Activated T-helper 2 cell treated with anti-CD3 and anti-CD28 coated beads, Interferon-gamma antibody, Interleukin-2, Interleukin-4, amounts not matched to agents 10 μg/mL and 5 μg/mL and 100 μg/mL, durations not matched to agents 14 hours and 24 hours and 36 hours (primary cell): ENCODE measurements around the gene XYLT1. TPM values are rescaled to one million over a fixed set of nuclear protein-coding genes. Genes with fewer than 3 reads are reported as not detected.

ENCODE experiments used
- DNase-seq: peaks from one replicate; pipeline ENCODE4 v3.0.0; 2021; ENCODE audit warnings: low spot score
- H3K27ac Mint-ChIP-seq: one replicate; pipeline ENCODE4 v1.8.0; 2021; ENCODE audit warnings: mixed read lengths
- H3K27me3 Mint-ChIP-seq: one replicate; pipeline ENCODE4 v1.8.0; 2021; ENCODE audit warnings: low read depth, mixed read lengths
- H3K36me3 Mint-ChIP-seq: one replicate; pipeline ENCODE4 v1.8.0; 2021; ENCODE audit warnings: low read depth, mixed read lengths
- H3K4me1 Mint-ChIP-seq: one replicate; pipeline ENCODE4 v1.8.0; 2021; ENCODE audit warnings: low read depth, mixed read lengths
- H3K4me3 Mint-ChIP-seq: one replicate; pipeline ENCODE4 v1.8.0; 2021; ENCODE audit warnings: low read depth, mild to moderate bottlenecking, moderate library complexity, mixed read lengths
- H3K9me3 Mint-ChIP-seq: one replicate; pipeline ENCODE4 v1.8.0; 2021; ENCODE audit warnings: mixed read lengths
- intact Hi-C: fragments of 100-400 bp; cut with micrococcal nuclease; formaldehyde crosslinking; loops from one replicate; pipeline ENCODE4 v1.15.1; 2023
- total RNA-seq: library from RNA; stranded (reverse); gene quantifications from 2 replicates; pipeline ENCODE4 v1.2.3, GENCODE V29; 2022

XYLT1 gene
- total RNA-seq, 1 donor from 2014 or later, result 18.9 TPM

GRCh38 chr16:17395849-17396480 lies 74.8 kb downstream of the XYLT1 start:
- Mint-ChIP-seq H3K27ac (no peak overlapping the region), H3K4me3 (no peak overlapping the region), H3K27me3 (no peaks in the 10 kb centered on the region), H3K36me3 (peaks cover 32% of the 10 kb centered on the region), H3K4me1 (peaks cover 21% of the 10 kb centered on the region), H3K9me3 (no peaks in the 10 kb centered on the region)
- intact Hi-C loops, result no loop called here
- no peak for DNase-seq

GRCh38 chr16:17392857-17393692 lies 77.7 kb downstream of the XYLT1 start:
- intact Hi-C loops, result no loop called here
- H3K27me3 Mint-ChIP-seq, result no peaks in the 10 kb centered on the region
- peaks cover 20% of the 10 kb centered on the region for H3K4me1 Mint-ChIP-seq
- no peak for DNase-seq
- H3K9me3 Mint-ChIP-seq, result no peaks in the 10 kb centered on the region
- H3K36me3 Mint-ChIP-seq, result peaks cover 35% of the 10 kb centered on the region
- no peak overlapping the region for H3K27ac Mint-ChIP-seq
- H3K4me3 Mint-ChIP-seq, result no peak overlapping the region

GRCh38 chr16:17392127-17392856 lies 78.5 kb downstream of the XYLT1 start:
- DNase-seq, result no peak
- H3K4me1 Mint-ChIP-seq, result peaks cover 21% of the 10 kb centered on the region
- H3K4me3 Mint-ChIP-seq, result no peak overlapping the region
- H3K27me3 Mint-ChIP-seq, result no peaks in the 10 kb centered on the region
- H3K9me3 Mint-ChIP-seq, result no peaks in the 10 kb centered on the region
- peaks cover 33% of the 10 kb centered on the region for H3K36me3 Mint-ChIP-seq
- intact Hi-C loops, result no loop called here
- H3K27ac Mint-ChIP-seq, result no peak overlapping the region

GRCh38 chr16:17391715-17392114 lies 79.0 kb downstream of the XYLT1 start:
- H3K4me3 Mint-ChIP-seq, result no peak overlapping the region
- no peak for DNase-seq
- no peak overlapping the region for H3K27ac Mint-ChIP-seq
- intact Hi-C loops, result no loop called here
- no peaks in the 10 kb centered on the region for H3K9me3 Mint-ChIP-seq
- peaks cover 33% of the 10 kb centered on the region for H3K36me3 Mint-ChIP-seq
- peaks cover 19% of the 10 kb centered on the region for H3K4me1 Mint-ChIP-seq
- no peaks in the 10 kb centered on the region for H3K27me3 Mint-ChIP-seq

- Mint-ChIP-seq H3K4me3 (no peak overlapping the region), H3K4me1 (peaks cover 25% of the 10 kb centered on the region), H3K36me3 (peaks cover 28% of the 10 kb centered on the region), H3K9me3 (no peaks in the 10 kb centered on the region), H3K27ac (no peak overlapping the region), H3K27me3 (no peaks in the 10 kb centered on the region)
- no peak for DNase-seq
- intact Hi-C loops, result no loop called here
Observed at GRCh38 chr16:17389384-17389783, 81.4 kb downstream of the XYLT1 start.

- DNase-seq, result no peak
- Mint-ChIP-seq H3K4me3 (no peak overlapping the region), H3K36me3 (peaks cover 16% of the 10 kb centered on the region), H3K27me3 (no peaks in the 10 kb centered on the region), H3K4me1 (peaks cover 37% of the 10 kb centered on the region), H3K9me3 (no peaks in the 10 kb centered on the region), H3K27ac (no peak overlapping the region)
- intact Hi-C loops, result no loop called here
Observed at GRCh38 chr16:17387256-17387655, 83.5 kb downstream of the XYLT1 start.

GRCh38 chr16:17386229-17386628 lies 84.5 kb downstream of the XYLT1 start:
- H3K27ac Mint-ChIP-seq, result no peak overlapping the region
- H3K9me3 Mint-ChIP-seq, result no peaks in the 10 kb centered on the region
- intact Hi-C loops, result no loop called here
- H3K36me3 Mint-ChIP-seq, result peaks cover 8% of the 10 kb centered on the region
- no peak overlapping the region for H3K4me3 Mint-ChIP-seq
- H3K4me1 Mint-ChIP-seq, result peaks cover 30% of the 10 kb centered on the region
- no peaks in the 10 kb centered on the region for H3K27me3 Mint-ChIP-seq
- no peak for DNase-seq

GRCh38 chr16:17384471-17384870 lies 86.3 kb downstream of the XYLT1 start:
- Mint-ChIP-seq H3K4me3 (no peak overlapping the region), H3K9me3 (no peaks in the 10 kb centered on the region), H3K27ac (no peak overlapping the region), H3K27me3 (no peaks in the 10 kb centered on the region), H3K36me3 (peaks cover 5% of the 10 kb centered on the region), H3K4me1 (peaks cover 41% of the 10 kb centered on the region)
- intact Hi-C loops, result loop anchor here (5.0 kb wide), 1 partner anchor 42 kb away; no protein-coding TSS in a partner anchor
- DNase-seq, result no peak

- no peaks in the 10 kb centered on the region for H3K27me3 Mint-ChIP-seq
- intact Hi-C loops, result loop anchor here (5.0 kb wide), 1 partner anchor 41 kb away; no protein-coding TSS in a partner anchor
- no peaks in the 10 kb centered on the region for H3K9me3 Mint-ChIP-seq
- H3K4me3 Mint-ChIP-seq, result peak overlapping the region; percentile 47
- H3K4me1 Mint-ChIP-seq, result peaks cover 45% of the 10 kb centered on the region
- peaks cover under 1% of the 10 kb centered on the region for H3K36me3 Mint-ChIP-seq
- H3K27ac Mint-ChIP-seq, result peak overlapping the region; percentile 76
- no peak for DNase-seq
Observed at GRCh38 chr16:17382949-17383863, 87.6 kb downstream of the XYLT1 start.

- Mint-ChIP-seq H3K36me3 (peaks cover 5% of the 10 kb centered on the region), H3K4me3 (no peak overlapping the region), H3K27me3 (no peaks in the 10 kb centered on the region), H3K9me3 (no peaks in the 10 kb centered on the region), H3K27ac (peak overlapping the region; percentile 18), H3K4me1 (peaks cover 51% of the 10 kb centered on the region)
- intact Hi-C loops, result loop anchor here (5.0 kb wide), 1 partner anchor 40 kb away; no protein-coding TSS in a partner anchor
- DNase-seq, result no peak
Observed at GRCh38 chr16:17382514-17382913, 88.2 kb downstream of the XYLT1 start.

GRCh38 chr16:17381784-17382183 lies 89.0 kb downstream of the XYLT1 start:
- Mint-ChIP-seq H3K27me3 (no peaks in the 10 kb centered on the region), H3K36me3 (peaks cover 6% of the 10 kb centered on the region), H3K27ac (no peak overlapping the region), H3K4me1 (peaks cover 54% of the 10 kb centered on the region), H3K4me3 (no peak overlapping the region), H3K9me3 (no peaks in the 10 kb centered on the region)
- intact Hi-C loops, result loop anchor here (5.0 kb wide), 1 partner anchor 39 kb away; no protein-coding TSS in a partner anchor
- DNase-seq, result no peak

- Mint-ChIP-seq H3K9me3 (no peaks in the 10 kb centered on the region), H3K27ac (peak overlapping the region; percentile 40), H3K4me3 (peak overlapping the region; percentile 3), H3K4me1 (peaks cover 49% of the 10 kb centered on the region), H3K27me3 (no peaks in the 10 kb centered on the region), H3K36me3 (peaks cover 6% of the 10 kb centered on the region)
- intact Hi-C loops, result loop anchor here (5.0 kb wide), 1 partner anchor 38 kb away; no protein-coding TSS in a partner anchor
- no peak for DNase-seq
Observed at GRCh38 chr16:17380613-17381012, 90.1 kb downstream of the XYLT1 start.
